ENCODE measurements around the gene EEF1AKMT3.
A peak's percentile ranks its signal among the peaks of the same experiment; 100 is the strongest.

Gene EEF1AKMT3

GRCh38 chr12:57763881-57764661 is 8.3 kb upstream of the EEF1AKMT3 start:
- H3K27me3 ChIP-seq, result peaks cover 0 to 54% of the 10 kb centered on the region in 2 donors

GRCh38 chr12:57764662-57765002 is 7.8 kb upstream of the EEF1AKMT3 start:
- H3K9me3 ChIP-seq, result no peaks in the 10 kb centered on the region
- H3K27ac ChIP-seq, result no peak overlapping the region
- TF ChIP-seq CTCF (IDR thresholded peaks at IDR 0.05), result no peak
- peaks cover 0 to 54% of the 10 kb centered on the region in 2 donors for H3K27me3 ChIP-seq
- DNase-seq, result peak in 1 of 2 donors; percentile 61
- H3K4me1 ChIP-seq, result peaks cover 0 to 31% (median 29%) of the 10 kb centered on the region in 4 donors
- H3K4me3 ChIP-seq, result peak overlapping the region; percentile 30 to 50
- intact Hi-C loops (cut with DNase I; ENCODE audit: low total_unique reads), result no loop called here
- H3K36me3 ChIP-seq, result peaks cover 0 to 16% (median 11%) of the 10 kb centered on the region in 3 donors

More at GRCh38 chr12:57763881-57764661, 8.3 kb upstream of the EEF1AKMT3 start:
- no peak for TF ChIP-seq CTCF (IDR thresholded peaks at IDR 0.05)
- Histone ChIP-seq H3K36me3 (peaks cover 0 to 12% (median 8%) of the 10 kb centered on the region in 3 donors), H3K4me3 (no peak overlapping the region), H3K9me3 (no peaks in the 10 kb centered on the region), H3K27ac (no peak overlapping the region), H3K4me1 (peaks cover 0 to 31% (median 29%) of the 10 kb centered on the region in 4 donors)
- intact Hi-C loops (cut with DNase I; ENCODE audit: low total_unique reads), result no loop called here
- DNase-seq, result peak in 1 of 2 donors; percentile 49

GRCh38 chr12:57765003-57765697 is 7.3 kb upstream of the EEF1AKMT3 start:
- Histone ChIP-seq H3K27me3 (peaks cover 0 to 52% of the 10 kb centered on the region in 2 donors), H3K4me3 (peak overlapping the region; percentile 30 to 50), H3K36me3 (peaks cover 0 to 17% (median 12%) of the 10 kb centered on the region in 3 donors), H3K4me1 (peaks cover 0 to 31% (median 29%) of the 10 kb centered on the region in 4 donors), H3K27ac (no peak overlapping the region), H3K9me3 (no peaks in the 10 kb centered on the region)
- TF ChIP-seq CTCF (IDR thresholded peaks at IDR 0.05), result no peak
- intact Hi-C loops (cut with DNase I; ENCODE audit: low total_unique reads), result no loop called here
- peak in 1 of 2 donors; percentile 67 for DNase-seq

GRCh38 chr12:57765698-57766463 is 6.5 kb upstream of the EEF1AKMT3 start:
- H3K36me3 ChIP-seq, result peaks cover 0 to 17% (median 12%) of the 10 kb centered on the region in 3 donors
- DNase-seq, result peak in 1 of 2 donors; percentile 62
- H3K9me3 ChIP-seq, result no peaks in the 10 kb centered on the region
- H3K4me3 ChIP-seq, result peak overlapping the region; percentile 26 to 50
- no peak overlapping the region for H3K27ac ChIP-seq
- intact Hi-C loops (cut with DNase I; ENCODE audit: low total_unique reads), result no loop called here
- peaks cover 0 to 48% of the 10 kb centered on the region in 2 donors for H3K27me3 ChIP-seq
- peaks cover 0 to 35% (median 31%) of the 10 kb centered on the region in 4 donors for H3K4me1 ChIP-seq
- TF ChIP-seq CTCF (IDR thresholded peaks at IDR 0.05), result no peak
